HAP-1 (cell line): ENCODE data around the gene TMEM45A.
A peak's percentile ranks its signal among the peaks of the same experiment; 100 is the strongest.
"Not testable (repeated sequence)": the region's sequence is repeated elsewhere in the genome, so short reads cannot be mapped to it uniquely, and the experiment has no call there.

ENCODE experiments used
- DNase-seq, 2 experiments: peaks; one replicate each; pipeline ENCODE4 v3.0.0-alpha.2; 2016 to 2020; ENCODE audit warnings: low spot score in 2 of 2
- H3K27me3 ChIP-seq: fragments of 250-450 bp; sonication (Bioruptor Pico); 2 replicates; pipeline ENCODE4 v1.5.1; 2020; ENCODE audit warnings: low read depth, mild to moderate bottlenecking, moderate library complexity
- H3K36me3 ChIP-seq: fragments of 250-450 bp; sonication (Bioruptor Pico); replicated peaks from 2 replicates; pipeline ENCODE4 v1.5.1; 2020; ENCODE audit warnings: mild to moderate bottlenecking
- H3K4me1 ChIP-seq: fragments of 250-450 bp; sonication (Bioruptor Pico); 2 replicates; pipeline ENCODE4 v1.5.1; 2020; ENCODE audit warnings: mild to moderate bottlenecking
- H3K4me3 ChIP-seq: fragments of 250-450 bp; sonication (Bioruptor Pico); 2 replicates; pipeline ENCODE4 v1.5.1; 2020; ENCODE audit warnings: mild to moderate bottlenecking, moderate library complexity
- H3K9me3 ChIP-seq: fragments of 250-450 bp; sonication (Bioruptor Pico); 2 replicates; pipeline ENCODE4 v1.5.1; 2020; ENCODE audit warnings: mild to moderate bottlenecking, moderate library complexity
- in situ Hi-C: fragments of 300-500 bp; cut with MboI; formaldehyde crosslinking; loops from 3 replicates; pipeline ENCODE4 v1.14.3; 2020; ENCODE audit warnings: low sequenced_read_pairs, inconsistent platforms, mixed read lengths

TMEM45A gene

DNA sequence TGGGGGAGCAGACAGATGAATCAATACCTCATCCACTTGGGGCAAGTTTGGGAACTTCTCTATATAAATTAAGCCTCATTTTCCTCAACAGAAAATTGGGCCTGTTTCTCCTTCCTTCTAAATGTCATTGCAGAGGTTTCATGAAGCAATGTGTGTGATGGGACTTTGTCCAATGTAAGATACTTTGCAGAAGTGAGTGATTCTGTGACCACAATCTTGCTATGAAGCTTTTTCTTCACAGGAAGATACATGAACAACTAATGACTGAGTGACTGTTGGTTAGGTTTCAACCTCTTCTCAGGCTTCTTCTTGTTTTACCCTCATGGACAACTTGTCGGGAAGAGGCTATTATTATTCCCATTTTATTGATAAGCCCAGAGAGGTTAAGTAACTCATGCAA, 11.0 kb downstream of the TMEM45A start:
- H3K4me3 ChIP-seq = no peak overlapping the region
- no peaks in the 10 kb centered on the region for H3K36me3 ChIP-seq
- H3K27me3 ChIP-seq = no peaks in the 10 kb centered on the region; the same call in 1 of the 2 replicates
- in situ Hi-C loops = no loop called here
- no peak for DNase-seq
- no peaks in the 10 kb centered on the region for H3K9me3 ChIP-seq
- H3K4me1 ChIP-seq = no peaks in the 10 kb centered on the region

DNA sequence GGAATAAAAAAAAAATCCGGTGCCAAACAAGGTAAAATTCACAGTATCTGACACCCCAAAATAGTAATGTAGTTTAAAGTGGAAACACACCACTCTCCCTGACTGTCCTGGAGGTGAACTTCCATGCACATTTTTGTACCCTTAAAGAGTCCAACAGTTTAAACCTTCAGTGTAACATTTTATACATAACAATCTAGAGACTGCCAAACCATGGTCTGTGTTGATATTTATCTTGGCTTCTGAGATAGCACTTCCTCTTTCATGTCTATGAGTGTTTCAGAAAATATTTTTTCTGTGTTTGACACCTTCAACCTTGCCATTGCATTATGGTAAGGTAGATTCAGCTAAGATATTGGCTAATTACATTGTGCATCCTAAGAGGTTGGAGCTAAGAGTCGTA, 13.9 kb downstream of the TMEM45A start:
- Histone ChIP-seq H3K9me3 (no peaks in the 10 kb centered on the region), H3K4me3 (no peak overlapping the region), H3K4me1 (no peaks in the 10 kb centered on the region), H3K36me3 (no peaks in the 10 kb centered on the region), H3K27me3 (no peaks in the 10 kb centered on the region; the same call in 1 of the 2 replicates)
- DNase-seq = no peak
- in situ Hi-C loops = no loop called here

DNA sequence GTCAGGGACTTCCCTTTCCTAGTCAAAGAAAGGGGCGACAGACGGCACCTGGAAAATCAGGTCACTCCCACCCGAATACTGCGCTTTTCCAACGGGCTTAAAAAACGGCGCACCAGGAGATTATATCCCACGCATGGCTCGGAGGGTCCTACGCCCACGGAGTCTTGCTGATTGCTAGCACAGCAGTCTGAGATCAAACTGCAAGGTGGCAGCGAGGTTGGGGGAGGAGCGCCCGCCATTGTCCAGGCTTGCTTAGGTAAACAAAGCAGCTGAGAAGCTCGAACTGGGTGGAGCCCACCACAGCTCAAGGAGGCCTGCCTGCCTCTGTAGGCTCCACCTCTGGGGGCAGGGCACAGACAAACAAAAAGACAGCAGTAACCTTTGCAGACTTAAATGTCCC, 17.4 kb downstream of the TMEM45A start:
- peak overlapping the region; percentile 17 for H3K4me3 ChIP-seq
- H3K9me3 ChIP-seq, H3K4me1 ChIP-seq, H3K36me3 ChIP-seq, H3K27me3 ChIP-seq, in situ Hi-C loops: not testable (repeated sequence)
- peak in 1 of 2 experiments; percentile 72 for DNase-seq

DNA sequence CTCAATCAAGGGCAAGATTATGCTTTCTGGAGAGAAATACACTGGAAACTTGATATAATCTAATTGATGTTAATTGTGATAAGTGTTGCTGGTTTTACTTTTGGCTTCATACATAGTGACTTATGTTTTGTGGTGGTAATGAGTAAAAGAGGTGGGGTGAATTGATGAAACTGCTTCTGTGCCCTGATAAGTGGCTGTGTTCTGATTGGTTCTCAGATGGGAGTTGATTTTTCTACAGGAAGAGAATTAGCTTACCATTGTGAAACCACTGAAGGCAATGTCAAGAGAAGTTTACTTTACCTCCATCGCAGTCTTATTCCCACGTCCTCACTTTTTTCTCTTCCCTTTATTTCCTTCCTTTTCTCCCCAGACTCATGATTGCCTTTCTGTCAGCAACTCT, 23.8 kb downstream of the TMEM45A start:
- H3K9me3 ChIP-seq = no peaks in the 10 kb centered on the region
- no peaks in the 10 kb centered on the region for H3K4me1 ChIP-seq
- DNase-seq = no peak
- H3K36me3 ChIP-seq = no peaks in the 10 kb centered on the region
- no peak overlapping the region for H3K4me3 ChIP-seq
- H3K27me3 ChIP-seq = no peaks in the 10 kb centered on the region
- in situ Hi-C loops = no loop called here

DNA sequence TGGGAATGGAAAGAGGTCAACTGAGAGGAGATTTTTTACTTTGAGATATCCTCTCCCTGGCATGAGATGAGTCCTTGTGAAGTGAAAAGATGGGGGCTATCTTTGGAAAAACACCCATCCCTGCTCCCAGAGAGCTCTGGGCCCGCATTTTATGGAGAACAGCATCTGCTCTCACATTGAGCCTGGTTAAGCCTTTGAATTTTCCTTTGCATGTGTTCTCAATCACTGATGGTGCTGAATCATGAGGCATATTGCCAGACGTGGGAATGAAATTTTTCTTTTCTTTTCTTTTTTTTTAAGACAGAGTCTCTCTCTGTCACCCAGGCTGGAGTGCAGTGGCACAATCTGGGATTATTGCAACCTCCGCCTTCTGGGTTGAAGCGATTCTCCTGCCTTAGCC, 24.4 kb downstream of the TMEM45A start:
- Histone ChIP-seq H3K4me3 (no peak overlapping the region), H3K9me3 (no peaks in the 10 kb centered on the region), H3K27me3 (no peaks in the 10 kb centered on the region), H3K36me3 (no peaks in the 10 kb centered on the region), H3K4me1 (no peaks in the 10 kb centered on the region)
- no peak for DNase-seq
- in situ Hi-C loops = no loop called here

DNA sequence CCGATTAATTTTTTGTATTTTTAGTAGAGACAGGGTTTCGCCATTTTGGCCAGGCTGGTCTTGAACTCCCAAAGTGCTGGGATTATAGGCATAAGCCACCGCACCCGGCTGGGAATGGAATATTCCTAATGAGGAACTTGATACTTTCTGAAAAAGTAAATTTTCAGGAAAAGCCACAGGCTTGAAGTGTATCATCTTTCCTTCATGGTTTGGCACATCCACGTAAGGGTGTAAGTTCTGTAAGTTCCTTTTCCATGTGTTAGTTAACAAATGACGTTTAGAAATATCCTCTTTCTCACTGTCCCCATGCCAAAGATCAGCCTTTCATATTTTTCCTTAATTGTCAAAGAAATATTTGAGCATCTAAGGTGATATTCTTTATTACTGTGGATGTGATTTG, 24.9 kb downstream of the TMEM45A start:
- no peak for DNase-seq
- Histone ChIP-seq H3K9me3 (no peaks in the 10 kb centered on the region), H3K4me3 (no peak overlapping the region), H3K36me3 (no peaks in the 10 kb centered on the region), H3K4me1 (no peaks in the 10 kb centered on the region), H3K27me3 (no peaks in the 10 kb centered on the region)
- in situ Hi-C loops = no loop called here

DNA sequence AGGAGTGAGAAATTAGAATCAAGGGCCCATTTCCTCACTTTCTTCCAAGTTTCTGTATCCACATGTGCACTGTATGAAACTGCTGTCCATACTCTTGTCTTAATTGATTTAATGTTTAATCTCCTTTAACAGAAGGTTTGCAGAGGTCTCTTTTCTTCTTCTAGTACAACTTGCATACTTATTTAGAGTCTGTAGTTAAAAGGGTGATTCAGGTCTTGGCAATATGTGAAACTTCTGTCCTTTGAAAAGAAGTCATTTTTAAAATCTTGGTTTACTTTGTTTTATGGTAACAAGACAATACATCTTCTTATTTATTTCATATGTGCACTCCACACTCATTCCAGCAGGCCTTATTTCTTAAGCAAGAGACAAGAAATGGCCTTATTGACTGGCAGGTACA, 25.8 kb downstream of the TMEM45A start:
- DNase-seq = no peak
- H3K9me3 ChIP-seq = no peaks in the 10 kb centered on the region
- no peaks in the 10 kb centered on the region for H3K27me3 ChIP-seq
- H3K4me3 ChIP-seq = no peak overlapping the region
- H3K36me3 ChIP-seq = no peaks in the 10 kb centered on the region
- H3K4me1 ChIP-seq = no peaks in the 10 kb centered on the region
- in situ Hi-C loops = no loop called here

DNA sequence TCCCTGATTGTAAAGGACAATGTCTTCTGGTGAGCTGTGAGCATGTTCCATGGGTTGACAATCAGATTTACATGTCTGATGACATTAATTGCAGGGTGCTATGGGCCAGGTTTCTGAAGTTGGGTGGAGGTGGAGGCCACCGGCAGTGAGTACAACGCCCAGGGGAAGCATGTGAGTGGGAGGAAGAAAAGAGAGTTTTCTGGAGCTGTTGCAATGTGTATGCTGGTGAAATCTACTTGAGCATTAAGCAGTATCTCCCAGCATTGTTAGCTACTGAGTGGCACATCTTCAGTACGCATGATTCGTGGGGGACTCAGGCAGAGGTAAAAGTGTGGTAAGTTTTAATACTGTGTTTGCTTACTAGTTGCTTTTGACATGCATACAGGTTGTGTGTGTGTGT, 26.6 kb downstream of the TMEM45A start:
- no peaks in the 10 kb centered on the region for H3K9me3 ChIP-seq
- no peak overlapping the region for H3K4me3 ChIP-seq
- no peaks in the 10 kb centered on the region for H3K4me1 ChIP-seq
- no peaks in the 10 kb centered on the region for H3K36me3 ChIP-seq
- in situ Hi-C loops = no loop called here
- H3K27me3 ChIP-seq = no peaks in the 10 kb centered on the region
- no peak for DNase-seq

DNA sequence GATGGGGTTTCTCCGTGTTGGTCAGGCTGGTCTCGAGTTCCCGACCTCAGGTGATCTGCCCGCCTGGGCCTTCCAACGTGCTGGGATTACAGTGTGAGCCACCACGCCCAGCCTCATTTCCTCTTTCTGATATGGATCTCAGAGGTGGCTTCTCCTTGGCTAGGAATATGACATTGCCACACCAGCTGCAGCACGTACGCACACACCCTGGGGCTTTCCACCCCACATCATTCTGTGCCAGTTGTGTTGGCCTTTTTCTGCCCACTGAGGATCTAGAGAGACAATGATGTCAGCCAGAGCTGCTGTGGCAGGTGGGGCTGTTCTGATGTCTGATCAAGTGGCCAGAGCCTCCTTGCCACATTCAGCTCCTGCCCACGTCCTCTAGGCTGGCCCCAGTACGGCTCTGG, 29.0 kb downstream of the TMEM45A start:
- in situ Hi-C loops = no loop called here
- Histone ChIP-seq H3K4me1 (no peaks in the 10 kb centered on the region), H3K9me3 (no peaks in the 10 kb centered on the region), H3K27me3 (no peaks in the 10 kb centered on the region), H3K36me3 (no peaks in the 10 kb centered on the region), H3K4me3 (no peak overlapping the region)
- no peak for DNase-seq

DNA sequence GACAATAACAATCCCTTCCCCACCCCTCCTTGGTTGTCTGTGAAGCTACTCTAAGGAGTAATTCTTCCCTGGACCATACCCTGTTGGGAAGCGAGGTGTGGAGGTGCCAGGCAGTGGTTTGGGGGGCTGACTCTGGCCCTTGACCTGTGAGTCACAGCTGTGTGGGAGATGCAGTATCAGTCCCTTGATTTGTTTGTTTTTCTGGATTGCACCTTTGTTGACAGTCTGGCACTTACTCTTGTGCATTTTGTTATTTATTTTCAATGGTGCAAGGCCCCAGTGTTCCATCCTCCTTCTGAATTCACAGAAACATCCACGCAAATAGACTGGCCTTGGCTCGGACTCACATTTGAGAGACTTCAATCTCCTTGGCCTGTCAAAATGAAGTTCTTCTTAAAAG, 29.7 kb downstream of the TMEM45A start:
- no peaks in the 10 kb centered on the region for H3K27me3 ChIP-seq
- in situ Hi-C loops = no loop called here
- H3K4me3 ChIP-seq = no peak overlapping the region
- H3K9me3 ChIP-seq = no peaks in the 10 kb centered on the region
- no peaks in the 10 kb centered on the region for H3K4me1 ChIP-seq
- DNase-seq = no peak
- no peaks in the 10 kb centered on the region for H3K36me3 ChIP-seq

DNA sequence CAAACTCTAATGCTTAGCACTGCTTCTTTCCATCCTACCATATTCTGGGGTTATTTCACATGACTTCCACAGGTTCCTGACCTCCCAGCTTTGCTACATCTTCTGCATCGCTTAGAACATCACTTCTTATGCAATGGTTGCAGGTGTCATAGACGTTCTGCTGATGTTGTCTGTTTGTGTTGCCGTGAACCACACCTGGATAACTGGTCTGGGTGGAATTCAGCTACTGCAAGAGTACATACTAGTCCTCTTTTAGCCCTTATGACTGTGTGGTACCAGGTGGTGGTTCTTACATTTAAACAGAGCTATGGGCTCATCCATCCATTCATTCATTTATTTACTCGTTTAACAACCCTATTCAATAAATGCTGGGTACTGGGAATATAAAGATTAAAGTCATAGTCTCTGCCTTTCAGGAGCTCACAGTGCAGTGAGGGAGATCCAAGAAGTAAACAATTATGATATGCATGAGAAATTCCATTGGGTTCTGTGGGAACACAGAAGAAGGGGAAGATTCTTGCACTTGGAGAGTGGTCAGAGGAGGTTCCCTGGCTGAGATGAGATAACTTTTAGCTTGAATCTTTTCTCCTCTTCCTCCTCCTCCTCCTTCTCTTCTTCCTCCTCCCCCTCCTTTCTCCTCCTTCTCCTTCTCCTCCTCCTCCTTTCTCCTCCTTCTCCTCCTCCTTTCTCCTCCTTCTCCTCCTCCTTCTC, 30.8 kb downstream of the TMEM45A start:
- Histone ChIP-seq H3K4me1 (no peaks in the 10 kb centered on the region), H3K36me3 (no peaks in the 10 kb centered on the region), H3K27me3 (no peaks in the 10 kb centered on the region), H3K9me3 (no peaks in the 10 kb centered on the region), H3K4me3 (no peak overlapping the region)
- DNase-seq = no peak
- in situ Hi-C loops = no loop called here

DNA sequence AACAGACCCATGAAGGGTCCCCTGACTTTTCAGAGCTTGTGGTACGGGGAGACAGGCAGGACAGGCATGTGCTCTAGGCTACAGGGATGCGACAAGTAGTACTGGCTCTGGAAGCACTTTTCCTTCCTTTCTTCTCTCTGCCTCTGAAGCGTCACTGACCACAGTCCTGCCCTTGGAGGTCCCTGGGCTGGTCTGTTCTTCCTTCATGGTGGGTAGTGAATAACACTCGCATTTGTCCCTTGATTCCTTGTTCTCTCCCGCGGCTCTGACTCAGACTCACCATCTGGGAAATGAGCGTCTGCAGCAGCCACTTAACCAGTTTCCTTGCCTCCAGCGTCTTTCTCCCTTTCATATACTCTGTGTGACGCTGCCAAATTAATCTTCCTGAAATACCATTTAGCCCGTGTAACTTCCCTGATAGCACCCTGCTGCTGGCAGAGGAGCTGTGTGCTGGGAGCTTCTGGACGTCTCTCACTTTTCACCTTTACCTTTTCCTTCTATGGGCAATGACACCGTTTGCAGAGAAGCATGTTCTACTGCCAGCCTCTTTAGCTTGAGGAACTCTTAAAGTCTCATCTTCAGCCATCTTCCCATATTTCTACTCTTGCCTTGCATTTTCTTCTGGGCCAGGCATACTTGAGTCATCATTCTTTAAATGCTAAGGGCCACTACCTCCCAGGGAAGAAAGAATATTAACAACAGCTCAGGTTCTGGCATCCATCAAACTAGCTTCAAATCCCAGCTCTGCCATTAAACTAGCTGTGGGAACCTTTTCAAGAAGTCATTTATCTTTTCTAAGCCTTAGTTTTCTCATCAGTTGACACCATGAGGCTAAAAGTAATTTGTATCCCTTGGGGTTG, 33.6 kb downstream of the TMEM45A start:
- no peak overlapping the region for H3K4me3 ChIP-seq
- in situ Hi-C loops = no loop called here
- no peak for DNase-seq
- no peaks in the 10 kb centered on the region for H3K9me3 ChIP-seq
- H3K4me1 ChIP-seq = no peaks in the 10 kb centered on the region
- H3K36me3 ChIP-seq = no peaks in the 10 kb centered on the region
- no peaks in the 10 kb centered on the region for H3K27me3 ChIP-seq

DNA sequence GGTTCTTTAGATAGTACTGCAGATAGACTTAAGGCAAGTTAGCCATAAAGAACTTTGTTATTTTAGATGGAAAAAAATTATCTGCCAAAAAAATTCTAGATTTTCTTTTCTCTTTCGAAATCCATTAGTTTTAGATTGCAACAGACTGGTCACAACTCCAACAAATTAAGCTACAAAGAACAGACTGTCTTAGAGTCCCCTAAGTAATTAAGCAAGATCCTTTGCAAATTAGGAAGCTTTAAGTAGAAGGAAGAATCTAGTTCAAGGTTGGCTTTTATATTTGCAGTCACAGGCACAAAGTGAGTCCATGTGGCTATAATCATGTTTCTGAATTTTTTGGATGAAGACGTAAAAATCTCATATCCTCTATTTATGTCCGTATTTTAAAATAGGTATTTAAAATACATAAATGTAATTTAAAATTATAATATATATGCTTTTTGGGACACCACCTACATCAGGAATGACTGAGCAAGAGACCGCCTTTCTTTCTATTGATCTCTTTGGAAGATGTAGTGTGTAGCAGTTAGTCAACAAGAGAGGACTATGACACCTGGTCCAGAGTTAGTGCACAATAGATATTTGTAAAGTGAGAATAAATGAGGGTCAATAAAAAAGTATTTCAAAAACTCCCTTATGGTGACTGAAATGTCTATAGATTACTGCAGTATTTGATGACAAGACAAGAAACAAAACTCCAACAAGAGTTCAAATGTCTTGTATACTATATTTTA, 34.4 kb downstream of the TMEM45A start:
- H3K27me3 ChIP-seq = no peaks in the 10 kb centered on the region
- no peaks in the 10 kb centered on the region for H3K9me3 ChIP-seq
- in situ Hi-C loops = no loop called here
- H3K36me3 ChIP-seq = no peaks in the 10 kb centered on the region
- DNase-seq = no peak
- H3K4me1 ChIP-seq = no peaks in the 10 kb centered on the region
- no peak overlapping the region for H3K4me3 ChIP-seq

DNA sequence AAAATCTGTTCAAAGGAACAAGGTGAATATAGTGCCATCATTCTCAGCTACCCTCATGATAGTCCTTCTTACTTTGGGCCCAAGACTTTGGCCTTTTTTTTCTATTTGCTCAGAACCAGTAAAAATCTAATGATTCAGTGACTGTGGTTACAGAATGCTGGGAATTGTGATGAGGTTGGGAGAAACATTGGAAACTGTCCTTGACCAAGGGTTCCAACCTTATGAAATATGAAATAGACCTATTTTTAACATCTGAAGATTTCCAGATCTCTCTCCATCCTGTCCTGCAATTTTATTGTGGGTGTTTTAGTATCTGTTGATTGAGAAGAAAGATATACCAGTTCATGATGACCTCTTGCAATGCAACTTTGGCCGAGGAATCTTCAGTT, 34.9 kb downstream of the TMEM45A start:
- no peaks in the 10 kb centered on the region for H3K9me3 ChIP-seq

More for the DNA sequence above, 34.9 kb downstream of the TMEM45A start:
- Histone ChIP-seq H3K36me3 (no peaks in the 10 kb centered on the region), H3K4me3 (no peak overlapping the region), H3K27me3 (no peaks in the 10 kb centered on the region), H3K4me1 (no peaks in the 10 kb centered on the region)
- in situ Hi-C loops = no loop called here
- no peak for DNase-seq
